Measurements from ENCODE around the gene CA6. TPM values are rescaled to one million over a fixed set of nuclear protein-coding genes. Genes with fewer than 3 reads are reported as not detected.
"Not testable (repeated sequence)": the region's sequence is repeated elsewhere in the genome, so short reads cannot be mapped to it uniquely, and the experiment has no call there.

The CA6 gene
- not detected for total RNA-seq

DNA sequence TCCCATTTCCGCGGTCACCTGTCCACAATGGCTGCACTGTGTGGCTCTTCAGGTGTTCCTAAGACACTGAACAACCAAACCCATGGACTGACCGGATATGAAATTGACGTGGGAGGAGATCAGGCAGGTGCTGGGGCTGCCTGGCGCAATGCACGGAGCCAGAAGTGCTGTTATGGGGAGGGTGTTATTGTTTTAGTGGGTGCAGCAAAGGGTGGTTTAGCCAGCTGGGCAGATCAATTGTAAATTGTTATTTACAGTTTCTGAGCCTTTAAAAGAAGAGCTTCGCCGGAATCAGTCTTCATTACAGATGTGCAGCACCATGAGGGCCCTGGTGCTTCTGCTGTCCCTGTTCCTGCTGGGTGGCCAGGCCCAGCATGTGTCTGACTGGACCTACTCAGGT, at the start of gene CA6:
Gene CA6 (plus strand): TSS at position 301 of the 400 bp plus-strand sequence. CDS start 19 bp downstream, at position 320.
- intact Hi-C loops (cut with DNase I) = no loop called here
- no peaks in the 10 kb centered on the region for H3K9me3 ChIP-seq
- H3K27me3 ChIP-seq = no peaks in the 10 kb centered on the region
- no peaks in the 10 kb centered on the region for H3K36me3 ChIP-seq
- H3K4me3 ChIP-seq = no peak within 1 kb of the TSS
- no peak for DNase-seq (ENCODE audit: extremely low spot score in 2 of 2)
- H3K27ac ChIP-seq = no peak within 1 kb of the TSS
- no peak for TF ChIP-seq POLR2A (IDR thresholded peaks at IDR 0.05)
- TF ChIP-seq, protein P1, sequence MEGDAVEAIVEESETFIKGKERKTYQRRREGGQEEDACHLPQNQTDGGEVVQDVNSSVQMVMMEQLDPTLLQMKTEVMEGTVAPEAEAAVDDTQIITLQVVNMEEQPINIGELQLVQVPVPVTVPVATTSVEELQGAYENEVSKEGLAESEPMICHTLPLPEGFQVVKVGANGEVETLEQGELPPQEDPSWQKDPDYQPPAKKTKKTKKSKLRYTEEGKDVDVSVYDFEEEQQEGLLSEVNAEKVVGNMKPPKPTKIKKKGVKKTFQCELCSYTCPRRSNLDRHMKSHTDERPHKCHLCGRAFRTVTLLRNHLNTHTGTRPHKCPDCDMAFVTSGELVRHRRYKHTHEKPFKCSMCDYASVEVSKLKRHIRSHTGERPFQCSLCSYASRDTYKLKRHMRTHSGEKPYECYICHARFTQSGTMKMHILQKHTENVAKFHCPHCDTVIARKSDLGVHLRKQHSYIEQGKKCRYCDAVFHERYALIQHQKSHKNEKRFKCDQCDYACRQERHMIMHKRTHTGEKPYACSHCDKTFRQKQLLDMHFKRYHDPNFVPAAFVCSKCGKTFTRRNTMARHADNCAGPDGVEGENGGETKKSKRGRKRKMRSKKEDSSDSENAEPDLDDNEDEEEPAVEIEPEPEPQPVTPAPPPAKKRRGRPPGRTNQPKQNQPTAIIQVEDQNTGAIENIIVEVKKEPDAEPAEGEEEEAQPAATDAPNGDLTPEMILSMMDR (IDR thresholded peaks at IDR 0.05) = no peak
- no peak for TF ChIP-seq POLR2AphosphoS5 (IDR thresholded peaks at IDR 0.05; ENCODE audit: insufficient read depth in 1 of 2, low read depth in 1 of 2)
- H3K4me1 ChIP-seq = no peaks in the 10 kb centered on the region

DNA sequence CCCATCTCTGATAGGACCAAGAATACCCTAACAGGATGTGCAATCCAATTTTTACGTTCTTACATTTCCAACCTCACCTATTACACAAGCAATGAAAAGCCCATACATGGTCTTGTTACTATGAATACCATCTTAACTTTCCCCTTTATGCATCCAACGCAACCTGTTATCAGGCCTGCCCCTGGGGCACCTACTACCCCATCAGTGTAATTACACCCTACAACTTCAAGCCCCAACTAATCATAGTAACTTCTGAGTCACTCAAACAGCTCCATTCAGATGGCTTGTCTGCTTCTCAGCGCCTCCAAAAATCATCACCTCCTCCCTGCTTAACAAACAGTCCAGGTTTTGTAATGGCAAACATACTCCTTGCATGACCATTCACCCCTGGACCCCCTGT, 48.9 kb upstream of the CA6 start:
- H3K4me1 ChIP-seq; H3K4me3 ChIP-seq; H3K27ac ChIP-seq; DNase-seq (ENCODE audit: extremely low spot score in 2 of 2); H3K27me3 ChIP-seq; H3K9me3 ChIP-seq; intact Hi-C loops (cut with DNase I); H3K36me3 ChIP-seq: not testable (repeated sequence)

DNA sequence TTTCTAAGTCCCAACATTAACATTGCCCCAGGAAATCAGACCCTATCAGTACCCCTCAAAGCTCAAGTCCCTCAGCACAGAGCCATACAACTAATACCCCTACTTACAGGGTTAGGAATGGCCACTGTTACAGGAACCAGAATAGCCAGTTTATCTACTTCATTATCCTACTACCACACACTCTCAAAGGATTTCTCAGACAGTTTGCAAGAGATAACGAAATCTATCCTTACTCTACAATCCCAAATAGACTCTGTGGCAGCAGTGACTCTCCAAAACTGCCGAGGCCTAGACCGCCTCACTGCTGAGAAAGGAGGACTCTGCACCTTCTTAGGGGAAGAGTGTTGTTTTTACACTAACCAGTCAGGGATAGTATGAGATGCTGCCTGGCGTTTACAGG, 48.2 kb upstream of the CA6 start:
- DNase-seq (ENCODE audit: extremely low spot score in 2 of 2); intact Hi-C loops (cut with DNase I); H3K9me3 ChIP-seq; H3K27me3 ChIP-seq; H3K36me3 ChIP-seq; H3K27ac ChIP-seq; H3K4me1 ChIP-seq; H3K4me3 ChIP-seq: not testable (repeated sequence)

DNA sequence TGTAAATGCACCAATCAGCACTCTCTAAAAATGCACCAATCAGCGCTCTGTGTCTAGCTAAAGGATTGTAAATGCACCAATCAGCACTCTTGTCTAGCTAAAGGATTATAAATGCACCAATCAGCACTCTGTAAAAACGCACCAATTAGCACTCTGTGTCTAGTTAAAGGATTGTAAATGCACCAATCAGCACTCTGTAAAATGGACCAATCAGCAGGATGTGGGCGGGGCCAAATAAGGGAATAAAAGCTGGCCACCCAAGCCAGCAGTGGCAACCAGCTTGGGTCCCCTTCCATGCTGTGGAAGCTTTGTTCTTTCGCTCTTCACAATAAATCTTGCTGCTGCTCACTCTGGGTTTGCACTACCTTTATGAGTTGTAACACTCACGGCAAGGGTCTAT, 47.2 kb upstream of the CA6 start:
- intact Hi-C loops (cut with DNase I); H3K36me3 ChIP-seq; DNase-seq (ENCODE audit: extremely low spot score in 2 of 2); H3K4me3 ChIP-seq; H3K27me3 ChIP-seq; H3K4me1 ChIP-seq; H3K27ac ChIP-seq; H3K9me3 ChIP-seq: not testable (repeated sequence)

DNA sequence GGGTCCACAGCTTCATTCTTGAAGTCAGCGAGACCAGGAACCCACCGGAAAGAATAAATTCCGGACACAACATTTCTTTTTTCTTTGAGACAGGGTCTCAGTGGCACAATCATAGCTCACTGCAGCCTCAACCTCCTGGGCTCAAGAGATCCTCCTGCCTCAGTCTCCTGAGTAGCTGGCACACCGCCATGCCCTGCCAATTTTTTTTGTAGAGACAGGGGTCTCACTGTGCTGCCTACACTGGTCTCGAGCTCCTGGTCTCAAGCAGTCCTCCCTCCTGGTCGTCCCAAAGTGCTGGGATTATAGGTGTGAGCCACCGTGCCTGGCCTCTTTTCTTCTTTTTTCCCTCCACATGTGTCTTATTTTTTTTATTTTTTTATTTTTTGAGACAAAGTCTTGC, 46.6 kb upstream of the CA6 start:
- TF ChIP-seq POLR2AphosphoS5 (IDR thresholded peaks at IDR 0.05; ENCODE audit: insufficient read depth in 1 of 2, low read depth in 1 of 2) (no peak), POLR2A (IDR thresholded peaks at IDR 0.05) (no peak)
- TF ChIP-seq, protein P1 (IDR thresholded peaks at IDR 0.05) = no peak
- Histone ChIP-seq H3K9me3 (no peaks in the 10 kb centered on the region), H3K27ac (no peak overlapping the region), H3K4me1 (peaks cover 10% of the 10 kb centered on the region), H3K36me3 (no peaks in the 10 kb centered on the region), H3K4me3 (no peak overlapping the region), H3K27me3 (no peaks in the 10 kb centered on the region)
- intact Hi-C loops (cut with DNase I) = no loop called here
- DNase-seq (ENCODE audit: extremely low spot score in 2 of 2) = no peak

DNA sequence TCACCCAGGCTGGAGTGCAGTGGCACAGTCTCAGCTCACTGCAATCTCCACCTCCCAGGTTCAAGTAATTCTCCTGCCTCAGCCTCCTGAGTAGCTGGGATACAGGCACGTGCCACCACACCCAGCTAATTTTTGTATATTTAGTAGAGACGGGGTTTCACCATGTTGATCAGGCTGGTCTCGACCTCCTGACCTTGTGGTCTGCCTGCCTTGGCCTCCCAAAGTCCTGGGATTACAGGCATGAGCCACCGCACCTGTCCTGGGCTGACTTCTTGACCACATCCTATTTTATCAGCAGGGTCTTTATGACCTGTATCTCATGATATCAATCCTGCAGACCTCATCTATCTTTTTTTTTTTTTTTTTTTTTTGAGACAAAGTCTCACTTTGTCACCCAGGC, 45.0 kb upstream of the CA6 start:
- H3K27me3 ChIP-seq; H3K36me3 ChIP-seq; DNase-seq (ENCODE audit: extremely low spot score in 2 of 2); H3K4me3 ChIP-seq; intact Hi-C loops (cut with DNase I); H3K9me3 ChIP-seq; H3K27ac ChIP-seq: not testable (repeated sequence)
- H3K4me1 ChIP-seq = peaks cover 26% of the 10 kb centered on the region

DNA sequence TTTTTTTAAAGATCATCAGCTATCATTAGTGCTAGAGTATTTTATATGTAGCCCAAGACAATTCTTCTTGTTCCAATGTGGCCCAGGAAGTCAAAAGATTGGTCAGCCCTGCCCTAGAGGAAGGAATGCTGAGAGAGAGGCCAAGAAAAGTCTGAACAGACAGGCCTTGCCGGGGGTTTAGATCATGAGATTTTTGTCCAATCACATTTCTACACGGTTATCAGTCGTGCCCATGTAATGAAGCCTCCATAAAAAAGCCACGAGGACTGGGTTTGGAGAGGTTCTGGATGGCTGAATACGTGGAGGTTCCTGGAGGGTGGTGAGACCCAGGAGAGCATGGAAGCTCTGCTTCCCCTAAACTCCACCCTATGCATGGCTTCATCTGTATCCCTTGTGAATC, 42.9 kb upstream of the CA6 start:
- H3K27ac ChIP-seq = peak overlapping the region; percentile 12
- intact Hi-C loops (cut with DNase I) = no loop called here

More for the DNA sequence above, 42.9 kb upstream of the CA6 start:
- TF ChIP-seq POLR2A (IDR thresholded peaks at IDR 0.05) (no peak), POLR2AphosphoS5 (IDR thresholded peaks at IDR 0.05; ENCODE audit: insufficient read depth in 1 of 2, low read depth in 1 of 2) (no peak)
- TF ChIP-seq, protein P1 (IDR thresholded peaks at IDR 0.05) = no peak
- Histone ChIP-seq H3K36me3 (no peaks in the 10 kb centered on the region), H3K4me3 (no peak overlapping the region), H3K4me1 (peaks cover 33% of the 10 kb centered on the region), H3K27me3 (no peaks in the 10 kb centered on the region), H3K9me3 (no peaks in the 10 kb centered on the region)
- no peak for DNase-seq (ENCODE audit: extremely low spot score in 2 of 2)
